Stimulated activated CD8-positive, alpha-beta memory T cell treated with anti-CD3 and anti-CD28 coated beads, Interleukin-15, amount 100 ng/mL, for 1 hour (primary cell): ENCODE results near the gene RIPOR3.
"Not testable (repeated sequence)": the region's sequence is repeated elsewhere in the genome, so short reads cannot be mapped to it uniquely, and the experiment has no call there.

ENCODE experiments used
- DNase-seq: peaks from one replicate; pipeline ENCODE4 v3.0.0-alpha.2; 2020; ENCODE audit warnings: low read depth

RIPOR3 gene

GRCh38 chr20:50655311-50655880 lies 35.9 kb downstream of the RIPOR3 start:
- DNase-seq, result no peak

DNA sequence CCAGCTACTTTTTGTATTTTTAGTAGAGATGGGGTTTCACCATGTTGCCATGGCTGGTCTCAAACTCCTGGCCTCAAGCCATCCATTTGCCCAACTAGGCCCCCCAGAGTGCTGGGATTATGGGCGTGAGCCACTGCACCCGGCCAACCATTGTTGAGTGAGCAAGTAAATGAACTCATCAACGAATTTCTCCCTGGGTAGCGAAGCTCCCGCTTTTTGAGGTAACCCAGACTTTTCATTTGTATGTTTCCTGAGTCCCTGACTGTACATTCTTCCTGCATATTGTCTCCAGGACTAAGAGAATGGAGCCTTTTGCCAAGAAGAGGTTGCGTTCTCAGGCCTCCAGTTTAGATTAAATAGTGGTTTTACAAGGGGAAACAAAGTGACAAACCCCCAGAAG lies 36.4 kb downstream of the RIPOR3 start:
- DNase-seq, result no peak

DNA sequence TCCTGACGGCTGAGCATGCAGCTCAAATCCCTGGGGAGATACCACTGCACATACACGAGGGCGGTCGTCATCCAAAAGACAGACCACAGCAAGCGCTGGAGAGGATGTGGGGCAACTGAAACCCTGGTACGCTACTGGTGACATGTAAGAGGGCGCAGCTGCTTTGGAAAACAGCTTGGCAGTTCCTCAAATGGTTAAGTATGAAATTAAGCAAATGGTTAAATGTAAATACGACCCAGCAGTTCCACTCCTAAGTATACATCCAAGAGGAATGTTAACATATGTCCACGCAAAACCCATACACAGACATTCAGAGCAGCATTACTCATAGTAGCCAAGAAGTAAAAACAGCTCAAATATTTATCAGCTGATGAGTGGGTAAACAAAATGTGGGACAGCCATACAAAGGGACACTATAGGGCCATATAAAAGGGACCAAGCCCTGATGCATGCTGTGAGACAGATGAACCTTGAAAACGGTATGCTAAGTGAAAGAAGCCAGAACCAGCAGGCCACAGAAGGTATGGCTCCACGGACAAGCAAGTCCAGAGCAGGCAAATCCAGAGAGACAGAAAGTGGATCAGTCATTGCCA lies 38.5 kb downstream of the RIPOR3 start:
- DNase-seq, result no peak

GRCh38 chr20:50651676-50652075 lies 39.7 kb downstream of the RIPOR3 start:
- no peak for DNase-seq

- no peak for DNase-seq
These were observed 41.8 kb downstream of the RIPOR3 start for GRCh38 chr20:50649590-50649989.

DNA sequence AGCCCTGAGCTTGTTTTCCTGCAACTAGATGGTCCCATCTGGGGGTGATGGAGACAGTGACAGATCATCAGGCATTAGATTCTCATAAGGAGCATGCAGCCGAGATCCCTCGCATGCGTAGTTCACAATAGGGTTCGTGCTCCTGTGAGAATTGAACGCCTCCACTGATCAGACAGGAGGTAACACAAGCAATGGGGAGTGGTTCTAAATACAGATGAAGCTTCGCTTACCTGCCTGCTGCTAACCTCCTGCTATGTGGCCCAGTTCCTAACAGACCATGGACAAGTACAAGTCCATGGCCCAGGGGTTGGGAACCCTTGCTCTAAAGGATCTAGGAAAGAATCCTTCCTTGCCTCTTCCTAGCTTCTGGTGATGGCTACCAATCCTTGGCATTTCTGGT lies 42.7 kb downstream of the RIPOR3 start:
- DNase-seq, result no peak

DNA sequence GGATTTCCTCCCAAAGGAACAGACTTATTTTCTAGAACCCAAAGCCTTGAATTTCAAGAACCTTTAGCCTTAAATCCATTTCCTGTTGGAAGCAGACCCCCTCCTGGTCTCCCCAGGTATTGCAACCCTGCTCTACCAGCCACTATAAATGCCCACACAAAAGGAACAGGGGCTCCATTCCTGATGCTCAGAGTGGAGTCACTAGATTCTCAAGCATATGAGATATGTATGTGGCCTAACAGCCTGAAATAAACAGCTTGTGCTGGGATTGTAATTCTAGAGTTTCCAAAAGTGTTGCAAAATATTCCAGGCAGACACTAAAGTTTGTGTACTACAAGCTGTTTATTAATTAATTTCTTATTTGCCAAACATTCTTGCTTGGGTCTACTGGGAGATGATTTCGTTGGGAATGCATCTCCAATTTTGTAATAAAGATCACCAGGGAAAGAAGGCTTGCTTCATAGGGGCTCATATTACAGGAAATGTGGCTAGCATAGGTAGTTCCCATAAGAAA lies 44.8 kb downstream of the RIPOR3 start:
- no peak for DNase-seq

- no peak for DNase-seq
These were observed 45.9 kb downstream of the RIPOR3 start for GRCh38 chr20:50645253-50646068.

GRCh38 chr20:50642288-50642803 lies 49.0 kb downstream of the RIPOR3 start:
- no peak for DNase-seq

- not testable (repeated sequence) for DNase-seq
These were observed 49.6 kb downstream of the RIPOR3 start for GRCh38 chr20:50641625-50642287.

- not testable (repeated sequence) for DNase-seq
These were observed 51.2 kb downstream of the RIPOR3 start for GRCh38 chr20:50639971-50640711.

DNA sequence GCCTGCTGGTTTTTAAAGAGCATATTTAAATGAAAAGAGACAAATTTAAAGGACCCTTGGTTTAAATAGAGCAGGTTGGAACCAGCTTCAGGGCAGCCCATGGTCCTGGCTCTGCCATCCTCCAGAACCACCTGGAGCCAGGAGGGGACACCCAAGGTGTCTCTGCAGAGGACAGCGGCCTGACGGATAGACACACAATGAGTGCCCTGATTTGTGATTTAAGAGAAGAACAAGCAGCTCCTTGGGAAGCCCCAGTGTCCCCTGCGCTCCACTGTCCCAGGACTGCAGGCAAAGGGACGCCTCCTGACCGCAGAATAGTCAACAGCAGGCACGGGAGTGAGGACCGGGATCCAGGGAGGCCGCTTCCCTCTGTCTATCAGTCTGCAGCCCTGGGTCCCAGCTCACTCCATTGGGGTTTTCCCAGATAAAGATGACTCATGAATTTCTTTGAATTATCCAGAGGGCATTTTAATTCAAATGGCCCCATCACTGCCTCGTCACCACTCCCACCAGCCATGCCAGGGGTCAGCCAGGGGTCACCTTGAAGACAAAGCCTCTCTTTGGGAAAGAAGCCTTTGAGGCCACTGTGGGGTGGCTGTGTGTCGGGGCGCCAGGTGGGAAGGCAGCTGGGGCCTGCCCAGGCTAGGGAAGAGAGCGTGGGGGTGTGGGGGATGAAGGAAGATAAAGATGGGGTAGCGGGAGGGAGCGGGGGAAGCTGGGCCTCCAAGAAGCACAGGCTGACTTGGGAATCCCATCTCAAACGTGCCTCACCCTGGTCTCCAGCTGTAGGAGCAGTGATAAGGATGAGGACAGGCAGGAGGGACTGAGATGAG lies 53.1 kb downstream of the RIPOR3 start:
- DNase-seq, result not testable (repeated sequence)

- DNase-seq, result no peak
These were observed 54.5 kb downstream of the RIPOR3 start for GRCh38 chr20:50636601-50637540.

GRCh38 chr20:50635676-50636600 lies 55.4 kb downstream of the RIPOR3 start:
- DNase-seq, result no peak

DNA sequence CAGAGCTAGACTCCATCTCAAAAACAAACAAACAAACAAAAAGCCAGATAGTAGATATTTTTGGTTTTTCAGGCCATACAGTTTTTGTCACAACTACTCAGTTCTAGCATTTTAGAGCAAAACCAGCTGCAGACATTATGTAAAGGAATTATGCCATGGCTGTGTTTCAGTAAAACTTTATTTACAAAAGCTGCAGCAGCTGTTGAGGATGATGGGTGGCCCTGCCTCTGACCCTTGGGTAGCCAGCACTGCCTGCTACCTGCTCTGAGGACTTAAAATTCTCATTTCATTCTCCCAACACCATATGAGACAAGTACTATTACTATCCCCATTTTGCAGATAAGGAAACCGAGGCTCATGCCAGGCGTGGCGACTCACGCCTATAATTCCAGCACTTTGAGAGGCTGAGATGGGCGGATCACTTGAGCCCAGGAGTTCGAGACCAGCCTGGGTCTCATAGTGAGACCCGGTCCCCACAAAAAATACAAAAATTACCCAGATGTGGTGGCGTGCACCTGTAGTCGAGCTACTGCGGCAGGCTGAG lies 56.3 kb downstream of the RIPOR3 start:
- no peak for DNase-seq

DNA sequence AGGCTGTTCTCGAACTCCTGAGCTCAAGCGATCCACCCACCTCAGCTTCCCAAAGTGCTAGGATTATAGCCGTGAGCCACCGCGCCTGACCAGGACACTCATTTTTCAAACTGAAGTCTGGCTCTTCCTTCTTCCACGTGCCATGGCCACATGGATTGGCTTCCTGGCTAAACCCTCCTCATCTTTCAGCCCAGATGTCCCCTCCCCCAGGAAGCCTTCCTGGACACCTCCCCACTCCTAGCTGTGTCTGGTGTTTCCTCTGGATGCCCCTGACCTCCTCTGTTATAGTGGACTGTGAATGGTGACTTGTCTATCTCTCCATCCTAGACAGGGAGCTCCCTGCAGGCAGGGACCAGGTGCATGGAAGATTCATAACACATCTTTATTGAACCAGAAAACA lies 57.2 kb downstream of the RIPOR3 start:
- DNase-seq, result no peak

DNA sequence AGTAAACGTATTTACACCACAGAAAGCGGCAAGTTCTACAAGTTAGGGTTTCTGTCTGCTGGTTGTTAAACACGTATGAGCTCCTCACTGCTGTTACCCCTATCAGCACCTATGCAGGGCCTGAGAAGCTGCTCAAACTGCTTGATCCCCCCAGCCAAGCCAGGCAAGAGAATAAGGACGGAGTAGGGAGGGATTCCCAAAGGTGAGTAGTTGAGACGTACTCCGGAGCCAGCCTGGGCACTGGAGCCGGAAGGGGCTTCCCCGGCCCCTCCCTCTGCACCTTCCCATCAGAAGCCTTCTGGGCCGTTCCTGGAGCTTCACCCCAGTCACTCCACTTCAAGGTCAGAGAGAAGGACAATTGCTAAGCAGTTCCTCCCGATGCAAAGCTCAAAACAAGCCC lies 58.0 kb downstream of the RIPOR3 start:
- no peak for DNase-seq

DNA sequence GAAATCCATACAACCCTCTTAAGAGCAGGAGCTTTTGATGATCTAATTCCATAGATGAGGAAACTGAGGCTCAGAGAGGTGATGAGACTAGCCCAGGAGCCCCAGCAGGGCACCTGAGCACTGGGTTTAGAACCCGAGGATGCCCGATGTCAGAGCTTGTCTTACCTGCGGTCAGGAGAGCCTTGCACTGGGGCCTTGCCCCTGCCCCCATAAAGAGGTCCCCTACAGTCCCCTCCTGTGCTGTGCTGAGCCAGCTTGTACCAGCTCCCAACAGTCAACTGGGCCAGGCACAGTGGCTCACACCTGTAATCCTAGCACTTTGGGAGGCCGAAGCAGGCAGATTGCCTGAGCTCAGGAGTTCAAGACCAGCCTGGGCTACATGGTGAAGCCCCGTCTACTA lies 58.6 kb downstream of the RIPOR3 start:
- no peak for DNase-seq
